Tibial nerve (tissue), 4 donors: ENCODE measurements around the gene SUSD5.

Experiments
- CTCF ChIP-seq, 5 experiments: fragments of 200-600 bp in 3 of 5; fragments of 450-650 bp in 2 of 5; sonication (generic) in 3 of 5; IDR thresholded peaks; one replicate each; pipeline ENCODE4 v1.5.1; 2016 to 2019; ENCODE audit warnings: antibody characterized with exemption in 5 of 5, mild to moderate bottlenecking in 3 of 5, moderate library complexity in 2 of 5
- EP300 ChIP-seq, 2 donors: sonication (generic); formaldehyde crosslinking; IDR thresholded peaks; one replicate each; pipeline ENCODE4 v1.6.1; 2017; ENCODE audit warnings: antibody characterized with exemption in 2 of 2, mild to moderate bottlenecking in 1 of 2

- no peak for TF ChIP-seq EP300 (IDR thresholded peaks at IDR 0.05)
- TF ChIP-seq CTCF (IDR thresholded peaks at IDR 0.05): no peak
These were observed 654 bp downstream of the SUSD5 start for GRCh38 chr3:33217866-33218445.
